ENCODE results near the gene GLOD5. TPM values are rescaled to one million over a fixed set of nuclear protein-coding genes. Genes with fewer than 3 reads are reported as not detected.
A peak's percentile ranks its signal among the peaks of the same experiment; 100 is the strongest.

Gene GLOD5
- 0.63 TPM in 1 of 2 replicates, not detected in the other for total RNA-seq (2014; rRNA removed; shearing (Covaris generic))

DNA sequence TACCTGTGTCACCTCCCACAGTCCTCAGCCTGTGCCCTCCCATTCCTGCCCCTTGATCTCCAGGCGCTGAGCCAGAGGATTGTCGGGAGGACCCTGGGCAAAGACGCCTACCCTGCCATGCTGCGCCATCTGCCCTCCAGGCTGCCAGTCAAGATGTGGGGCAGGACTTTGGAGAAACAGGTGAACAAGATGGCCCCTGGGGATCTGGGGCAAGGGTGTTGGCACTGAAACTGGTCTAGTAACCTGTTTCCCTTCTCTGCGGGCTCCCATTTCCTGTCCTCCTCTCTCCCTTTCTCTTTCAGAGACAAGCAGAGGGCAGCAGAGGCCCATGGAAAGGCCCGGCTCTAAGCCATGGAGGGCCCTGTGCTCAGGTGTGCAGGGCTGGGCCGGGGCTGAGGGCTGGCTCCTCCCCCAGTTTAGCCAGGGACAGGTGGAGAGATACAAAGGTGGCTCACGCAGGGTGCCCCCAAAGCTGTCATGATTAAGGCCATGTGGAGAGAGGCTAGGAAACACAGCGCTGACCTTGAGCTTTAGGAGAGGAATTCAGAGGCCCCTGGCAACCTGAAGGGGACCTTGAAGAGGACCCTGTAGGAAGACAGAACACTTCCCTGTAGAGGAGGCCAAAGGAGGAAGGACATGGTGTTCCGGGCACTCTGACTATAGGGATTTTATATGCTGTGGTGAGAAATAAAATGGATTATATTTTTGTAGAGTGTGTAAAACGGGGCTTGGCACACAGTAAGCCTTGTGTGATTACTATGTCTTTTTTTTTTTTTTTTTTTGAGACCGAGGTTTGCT, at the start of gene GLOD5:
GLOD5 (plus strand) TSS at position 74 of the 798 bp plus-strand sequence; CDS start at position 118, 44 bp downstream.
- peak; percentile 92 for DNase-seq (ENCODE audit: low spot score)

DNA sequence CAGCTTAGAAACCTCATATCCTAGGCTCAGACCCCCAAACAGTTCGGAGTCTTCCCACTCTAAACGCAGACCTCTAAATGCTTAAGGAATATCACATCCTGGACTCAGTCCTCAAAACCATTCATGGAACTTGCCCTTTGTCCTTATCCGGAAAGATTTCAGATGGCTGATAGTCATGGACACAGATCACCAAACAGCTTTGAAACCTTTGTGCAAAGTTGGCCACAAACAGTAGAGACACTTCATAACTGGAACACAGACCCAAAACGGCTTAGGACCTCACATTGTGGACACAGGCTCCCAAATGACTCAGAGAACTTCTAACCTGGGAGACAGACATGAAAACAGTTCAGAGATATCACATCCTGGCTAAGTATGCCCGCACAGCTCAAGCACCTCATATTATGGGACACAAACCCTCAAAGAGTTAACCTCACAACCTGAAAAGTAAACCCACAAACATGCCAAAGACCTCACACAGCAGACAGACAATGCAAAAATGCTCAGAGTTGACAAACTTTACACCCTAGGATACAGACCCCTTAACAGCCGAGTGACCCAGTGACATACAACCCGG, 49.5 kb upstream of the GLOD5 start:
- no peak for DNase-seq (ENCODE audit: low spot score)

DNA sequence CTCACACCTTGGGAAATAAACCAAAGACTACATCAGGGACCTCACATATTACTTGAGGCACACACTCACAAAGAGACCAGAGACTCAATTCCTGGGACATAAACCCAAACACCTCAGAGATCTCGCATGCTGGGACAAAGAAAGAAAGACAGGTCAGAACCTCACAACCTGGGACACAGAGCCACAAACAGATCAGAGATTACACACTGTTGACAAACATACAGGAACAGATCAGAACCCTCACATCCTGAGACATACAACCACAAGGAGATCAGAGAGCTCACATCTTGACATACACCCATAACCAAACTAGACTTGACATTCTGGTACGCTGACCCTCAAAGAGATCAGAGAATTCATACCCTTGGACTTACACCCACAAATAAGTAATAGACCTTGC, 47.7 kb upstream of the GLOD5 start:
- DNase-seq (ENCODE audit: low spot score) = no peak

DNA sequence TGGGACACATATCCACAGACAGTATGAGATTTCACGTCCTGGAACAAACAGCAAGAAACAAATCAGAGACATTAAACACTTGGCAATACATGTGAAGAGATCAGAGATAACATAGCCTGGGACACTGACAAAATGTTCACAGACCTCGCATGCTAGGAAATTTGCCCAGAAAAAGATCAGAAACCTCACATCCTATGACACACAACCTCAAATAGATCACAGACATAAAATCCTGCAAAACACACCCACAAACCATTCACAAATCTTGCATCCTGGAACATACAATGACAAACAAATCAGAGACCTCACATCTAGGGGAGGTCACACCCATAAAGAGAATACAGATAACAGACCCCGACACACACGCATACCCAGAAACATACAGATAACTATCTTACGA, 47.0 kb upstream of the GLOD5 start:
- DNase-seq (ENCODE audit: low spot score) = no peak

DNA sequence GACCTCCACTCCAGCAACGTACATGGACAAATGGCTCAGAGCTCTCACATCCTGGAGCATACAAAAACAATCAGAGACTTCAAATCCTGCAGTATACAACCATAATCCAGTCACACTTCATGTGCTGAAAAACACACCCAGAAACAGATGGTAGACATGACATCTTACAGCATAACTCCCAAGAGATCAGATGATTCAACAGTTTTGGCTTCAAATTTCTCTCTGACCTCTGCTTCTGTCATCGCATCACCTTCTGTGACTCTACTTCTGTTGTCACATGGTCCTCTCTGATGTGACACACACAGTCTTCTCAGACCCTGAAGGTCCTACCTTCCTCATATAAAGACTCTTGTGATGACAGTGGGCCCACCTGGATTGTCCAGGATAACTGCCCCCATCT, 46.5 kb upstream of the GLOD5 start:
- no peak for DNase-seq (ENCODE audit: low spot score)

DNA sequence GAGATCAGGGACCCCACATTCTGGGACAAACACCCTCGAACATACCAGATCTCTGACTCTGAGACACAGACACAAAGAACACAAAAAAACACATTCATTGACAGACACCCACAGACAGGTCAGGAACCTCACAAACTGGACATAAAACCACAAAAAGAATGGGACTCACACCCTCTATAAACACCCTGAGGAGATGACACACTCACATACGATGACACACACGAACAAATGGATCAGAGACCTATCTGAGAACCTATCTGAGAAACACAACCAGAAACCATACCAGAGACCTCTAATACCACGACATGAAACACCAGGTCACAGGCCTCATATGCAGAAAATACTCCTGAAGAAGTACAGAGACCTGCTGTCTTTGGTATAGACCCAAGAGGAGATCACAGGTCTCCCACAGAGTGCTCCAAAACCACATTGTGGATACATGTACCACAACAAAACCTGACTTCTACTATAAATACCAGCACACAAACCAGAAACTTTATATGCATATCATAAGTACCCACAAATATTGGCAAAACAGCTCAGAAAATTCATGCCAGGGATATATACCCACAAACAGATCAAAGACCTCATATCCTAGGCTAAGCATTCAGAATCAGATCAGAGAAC, 45.6 kb upstream of the GLOD5 start:
- DNase-seq (ENCODE audit: low spot score) = no peak

DNA sequence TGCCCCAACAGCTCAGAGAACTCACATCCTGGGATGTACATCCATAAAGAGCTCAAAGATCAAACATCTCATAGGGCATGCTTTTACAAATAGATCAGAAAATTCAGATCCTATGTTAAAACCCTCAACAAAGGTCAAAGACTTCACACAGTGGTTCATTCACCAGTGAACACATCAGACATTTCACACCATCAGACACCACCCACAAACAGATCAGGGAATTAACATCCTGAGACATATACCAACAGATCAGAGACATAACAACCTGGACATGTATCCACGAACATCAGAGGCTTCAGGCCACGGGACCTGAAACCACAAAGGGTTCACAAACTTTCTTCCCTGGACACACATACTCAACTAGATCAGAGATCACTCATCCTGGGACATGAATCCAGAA, 41.6 kb upstream of the GLOD5 start:
- no peak for DNase-seq (ENCODE audit: low spot score)

DNA sequence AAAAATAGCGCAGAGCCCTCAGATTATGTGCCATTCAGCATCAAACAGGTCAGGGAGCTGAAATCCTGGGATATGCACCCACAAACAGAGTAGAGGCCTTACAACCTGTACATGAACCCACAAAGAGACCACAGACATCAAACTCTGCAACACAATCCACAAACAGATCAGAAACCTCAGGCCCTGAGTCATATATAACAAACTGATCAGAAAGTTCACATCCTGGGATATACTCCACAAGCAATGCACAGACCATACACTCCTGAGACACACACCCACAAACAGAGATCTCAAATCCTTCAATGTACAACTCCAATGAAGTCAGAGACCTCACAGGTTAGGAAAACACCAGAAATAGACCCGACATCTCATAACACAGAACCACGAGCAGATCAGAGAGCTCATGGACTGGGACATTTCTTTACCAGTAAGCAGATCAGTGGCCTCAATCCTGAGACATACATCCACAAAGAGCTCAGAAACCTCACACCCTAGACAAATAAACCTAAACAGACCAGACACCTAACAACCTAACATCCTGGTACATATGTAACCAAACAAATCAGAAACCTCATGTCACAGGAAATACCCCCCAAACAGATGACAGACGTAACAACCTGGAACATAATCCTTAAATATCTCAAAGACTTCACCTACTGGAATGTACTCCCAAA, 40.8 kb upstream of the GLOD5 start:
- no peak for DNase-seq (ENCODE audit: low spot score)

DNA sequence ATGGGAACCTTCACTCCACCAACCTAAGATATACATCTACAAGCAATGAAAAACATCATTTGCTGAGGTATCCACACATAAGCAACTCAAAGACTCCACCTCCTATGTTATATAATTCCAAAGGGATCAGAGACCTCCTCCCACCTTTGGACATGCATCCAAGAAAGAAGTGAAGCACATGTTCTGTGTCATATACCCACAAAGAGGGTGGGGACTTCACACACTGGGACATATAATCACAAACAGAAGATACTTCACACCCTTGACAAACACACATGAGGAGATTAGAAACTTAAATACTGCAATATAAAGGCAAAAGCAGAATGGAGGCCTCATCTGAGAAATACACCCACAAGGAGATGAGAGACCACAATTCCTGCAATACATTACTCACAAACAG, 39.6 kb upstream of the GLOD5 start:
- DNase-seq (ENCODE audit: low spot score) = no peak

DNA sequence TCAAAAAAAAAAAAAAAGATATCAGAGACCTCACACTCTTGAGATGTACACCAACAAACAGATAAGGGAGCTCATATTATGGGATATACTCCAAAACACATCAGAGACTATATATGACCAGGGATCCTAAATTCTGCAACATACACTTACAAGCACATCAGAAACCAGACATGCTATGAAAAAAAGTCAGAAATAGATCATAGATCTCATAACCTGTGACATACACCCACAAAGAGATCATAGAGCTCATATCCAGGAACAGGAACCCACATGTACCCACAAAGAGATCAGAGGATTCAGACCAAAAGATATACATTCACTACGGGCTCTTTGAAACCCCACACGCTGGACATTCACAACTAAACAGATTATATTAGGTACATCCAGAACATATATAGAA, 35.0 kb upstream of the GLOD5 start:
- DNase-seq (ENCODE audit: low spot score) = no peak

DNA sequence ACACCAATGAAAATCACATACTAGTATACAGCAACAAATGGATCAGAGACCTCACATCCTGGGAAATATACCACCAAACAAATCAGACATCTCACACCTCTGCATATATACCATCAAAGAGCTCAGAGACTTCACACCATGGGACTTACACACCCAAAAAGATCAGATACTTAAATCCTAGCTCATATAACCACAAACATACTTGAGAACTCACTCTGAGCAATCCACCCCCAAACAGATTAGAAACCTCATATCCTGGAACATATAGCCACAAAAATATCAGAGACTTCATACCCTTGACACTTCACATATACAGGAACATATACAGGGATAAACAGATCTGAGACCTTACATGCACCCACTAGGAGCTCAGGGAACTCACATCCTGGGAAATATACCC, 32.9 kb upstream of the GLOD5 start:
- no peak for DNase-seq (ENCODE audit: low spot score)

DNA sequence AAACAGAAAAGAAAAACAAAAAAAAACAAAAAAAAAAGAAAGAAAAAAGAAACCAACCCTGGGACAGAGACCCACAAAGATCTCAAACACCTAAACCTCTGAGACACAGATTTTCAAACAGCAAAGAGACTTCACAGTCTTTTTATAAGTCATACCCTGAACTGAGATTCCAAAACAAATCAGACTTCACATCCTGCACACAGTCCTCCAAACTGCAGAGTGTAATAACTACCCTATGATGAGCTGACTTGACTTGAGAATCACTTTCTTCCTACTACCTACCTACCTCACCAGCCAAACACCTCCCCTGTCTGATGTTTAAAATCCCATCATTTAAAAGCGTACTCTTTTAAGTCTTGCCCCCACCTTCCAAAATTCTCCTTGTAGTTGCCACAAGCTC, 25.2 kb upstream of the GLOD5 start:
- no peak for DNase-seq (ENCODE audit: low spot score)

DNA sequence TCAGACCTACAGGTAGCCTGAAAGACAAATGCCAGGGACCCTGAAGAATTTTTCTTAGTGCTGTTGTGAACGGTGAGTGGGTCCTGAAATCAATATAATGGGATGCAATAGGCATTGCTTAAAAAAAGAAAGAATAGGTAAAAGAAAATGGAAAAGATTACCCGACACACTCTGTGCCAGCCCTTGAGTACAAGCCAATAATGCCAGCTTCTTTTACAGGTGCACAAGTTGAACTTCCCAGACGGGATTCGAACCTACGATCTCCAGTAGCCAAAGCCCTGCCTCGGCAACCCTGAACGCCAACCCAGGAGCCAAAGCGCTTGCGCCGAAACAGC, 24.7 kb upstream of the GLOD5 start:
- DNase-seq (ENCODE audit: low spot score) = no peak

DNA sequence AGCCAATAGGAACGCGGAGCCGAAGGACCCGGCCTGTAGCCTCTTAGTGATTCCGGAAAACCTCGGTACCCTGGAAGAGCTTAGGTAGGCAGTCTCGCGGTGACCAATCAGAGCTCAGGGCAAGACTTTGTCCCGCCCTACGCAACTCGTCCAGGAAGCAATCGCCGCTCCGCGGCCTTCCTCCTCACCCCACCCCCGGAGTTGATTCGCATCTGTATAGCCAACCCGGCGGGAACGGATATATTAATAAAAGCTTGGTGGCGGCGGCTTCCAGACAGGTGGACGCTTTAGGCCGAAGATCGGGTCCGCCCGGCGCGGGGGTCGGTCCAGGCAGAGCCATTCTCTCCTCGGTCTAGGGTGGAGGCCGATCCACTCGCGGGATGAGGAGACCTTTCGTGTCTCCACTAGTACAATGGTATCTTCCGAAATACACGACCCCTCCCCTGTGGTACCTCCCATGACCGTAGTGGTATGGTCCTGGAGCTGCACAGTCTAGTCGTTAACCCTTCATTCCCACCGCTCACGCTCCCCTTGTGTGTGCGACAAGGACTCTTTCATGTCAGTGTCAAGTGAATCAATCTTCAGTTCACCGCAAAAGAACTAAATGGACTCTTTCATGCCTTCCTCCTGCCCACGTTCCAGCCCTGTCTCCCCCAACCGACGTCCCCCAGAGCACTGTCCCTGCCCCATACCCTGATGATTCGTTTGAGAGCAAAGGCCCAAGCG, 24.2 kb upstream of the GLOD5 start:
- DNase-seq (ENCODE audit: low spot score) = peak; percentile 96

DNA sequence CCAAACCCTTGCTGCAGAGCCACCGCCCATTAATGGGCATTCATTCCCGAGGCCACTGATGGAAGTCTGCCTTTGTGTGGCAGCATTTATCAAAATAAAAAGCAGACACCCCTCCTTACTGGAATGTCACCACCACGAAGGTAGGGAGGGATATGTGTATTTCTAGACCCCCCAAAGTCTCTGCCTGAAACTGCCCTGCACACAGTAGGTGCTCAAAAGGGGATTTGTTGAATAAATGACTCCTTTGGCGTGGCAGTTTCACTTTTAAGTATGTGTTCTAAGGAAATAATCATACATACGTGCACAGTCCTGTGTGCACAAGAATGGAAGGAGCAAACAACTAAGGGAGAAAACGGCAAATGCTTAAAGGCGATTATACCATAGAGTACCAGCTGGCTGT, 23.6 kb upstream of the GLOD5 start:
- DNase-seq (ENCODE audit: low spot score) = no peak

DNA sequence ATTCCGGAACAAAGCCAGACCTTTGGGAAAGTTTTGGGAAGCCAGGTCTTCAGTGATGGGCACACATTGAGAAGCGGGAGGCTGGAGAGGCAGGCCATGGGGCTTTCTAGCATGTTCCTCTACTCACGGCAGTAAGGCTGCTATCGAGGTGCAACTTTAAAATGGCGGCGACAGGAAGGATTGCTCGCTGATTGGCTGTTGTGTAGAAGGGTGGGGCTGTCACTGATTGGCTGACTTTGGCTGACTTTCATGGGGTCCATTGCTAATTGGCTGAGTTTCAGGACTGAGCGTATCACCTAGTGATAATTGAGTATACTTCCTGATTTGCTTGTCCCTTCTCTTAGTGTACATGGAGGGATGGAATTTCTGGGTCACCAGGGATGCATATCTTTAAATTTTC, 19.7 kb upstream of the GLOD5 start:
- no peak for DNase-seq (ENCODE audit: low spot score)

DNA sequence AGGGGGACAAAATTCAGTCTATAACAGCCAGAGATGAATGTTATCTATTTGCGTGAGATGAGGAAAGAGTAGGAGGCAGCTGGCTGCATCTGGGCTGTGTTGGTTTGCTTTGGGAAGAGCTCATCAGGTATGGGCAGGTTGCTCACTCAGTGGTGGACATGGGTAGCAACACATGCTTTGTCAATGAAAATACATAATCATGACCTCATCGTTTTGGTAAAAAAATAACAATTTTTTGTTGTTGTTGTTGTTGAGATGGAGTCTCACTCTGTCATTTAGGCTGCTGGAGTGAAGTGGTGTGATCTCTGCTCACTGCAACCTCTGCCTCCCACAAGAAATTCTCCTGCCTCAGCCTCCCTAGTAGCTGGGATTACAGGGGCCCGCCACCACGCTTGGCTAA, 16.3 kb upstream of the GLOD5 start:
- DNase-seq (ENCODE audit: low spot score) = no peak

DNA sequence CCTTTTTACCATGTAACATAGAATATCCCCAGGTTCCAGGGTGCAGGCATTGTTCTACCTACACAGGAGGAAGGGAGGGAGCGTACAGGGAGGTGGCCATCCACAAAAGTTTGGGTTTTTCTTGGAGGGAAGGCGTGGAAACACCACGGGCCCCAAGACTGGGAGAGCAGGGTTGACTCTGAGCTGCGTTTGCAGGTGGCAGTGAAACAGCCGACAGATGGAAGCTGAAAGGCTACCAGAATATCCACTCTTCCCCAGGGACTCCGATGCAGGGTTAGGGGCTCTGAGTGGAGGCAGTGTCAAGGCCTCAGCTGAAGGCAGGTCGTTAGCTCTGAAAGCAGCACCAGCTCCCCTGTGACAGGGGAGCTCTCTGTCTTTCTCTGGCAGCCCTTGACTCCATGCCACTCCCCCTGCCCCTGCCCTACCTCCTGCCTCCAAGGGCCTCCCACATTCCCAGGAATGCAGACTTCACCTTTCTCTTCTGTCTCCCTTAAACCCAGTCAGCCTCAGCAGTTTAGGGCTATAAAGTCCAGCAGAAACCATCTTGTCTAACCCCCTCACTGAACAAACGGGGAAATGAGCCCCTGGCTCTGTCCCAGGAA, 14.0 kb upstream of the GLOD5 start:
- DNase-seq (ENCODE audit: low spot score) = no peak

DNA sequence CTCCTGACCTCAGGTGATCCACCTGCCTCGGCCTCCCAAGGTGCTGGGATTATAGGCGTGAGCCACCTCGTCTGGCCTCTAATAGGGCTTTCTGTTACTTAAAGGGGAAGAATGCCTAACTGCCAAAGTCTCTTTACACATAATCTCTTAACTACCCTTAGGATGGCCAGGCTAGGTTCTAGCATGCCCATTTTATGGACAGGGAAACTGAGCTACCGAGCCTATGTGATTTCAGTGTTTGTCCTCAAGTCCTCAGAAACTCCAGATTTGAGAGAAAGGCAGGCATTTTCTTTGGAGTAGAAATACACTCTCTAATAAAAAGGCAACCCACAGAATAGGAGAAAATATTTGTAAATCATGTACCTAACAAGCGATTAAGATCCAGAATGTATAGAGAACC, 12.4 kb upstream of the GLOD5 start:
- no peak for DNase-seq (ENCODE audit: low spot score)

DNA sequence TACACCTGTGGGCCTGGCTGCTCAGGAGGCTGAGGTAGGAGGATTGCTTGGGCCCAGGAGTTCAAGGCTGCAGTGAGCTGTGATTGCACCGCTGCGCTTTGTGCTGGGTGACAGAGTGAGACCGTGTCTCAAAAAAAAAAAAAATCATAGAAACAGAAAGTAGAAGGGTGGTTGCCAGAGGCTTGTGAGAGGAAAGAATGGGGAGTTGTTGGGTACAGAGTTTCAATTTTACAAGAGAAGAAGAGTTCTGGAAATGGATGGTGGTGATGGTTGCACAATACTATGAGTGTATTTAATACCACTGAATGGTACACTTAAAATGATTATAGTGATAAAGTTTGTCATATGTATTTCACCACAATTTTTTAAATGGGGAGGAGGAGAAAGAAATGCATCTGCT, 10.2 kb upstream of the GLOD5 start:
- no peak for DNase-seq (ENCODE audit: low spot score)

DNA sequence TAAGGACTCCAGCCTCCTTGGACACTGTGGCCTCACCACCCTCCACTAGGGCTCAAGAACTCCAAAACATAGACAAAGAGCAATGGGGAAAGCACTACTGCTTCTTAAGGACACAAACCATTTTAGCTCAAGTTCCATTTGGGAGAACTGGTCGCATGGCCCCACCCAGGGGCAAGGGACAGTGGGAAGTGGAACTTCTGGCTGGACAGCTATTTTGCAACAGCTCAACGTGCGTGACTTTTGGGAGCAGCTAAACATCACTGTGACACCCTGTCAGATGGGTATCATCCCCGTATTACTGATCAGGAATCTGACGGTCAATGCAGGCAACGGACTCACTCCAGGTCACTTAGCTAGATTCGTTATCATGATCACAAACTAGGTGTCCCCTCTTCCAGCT, 9.0 kb upstream of the GLOD5 start:
- DNase-seq (ENCODE audit: low spot score) = no peak

All from HT-29 (cell line).